NT2/D1 (cell line): ENCODE data around the gene ICA1.

Experiments used
- SUZ12 ChIP-seq: IDR thresholded peaks from 2 replicates; pipeline ENCODE4 v1.6.1; 2011; ENCODE audit not compliant: insufficient read length, insufficient read depth; ENCODE audit errors: extremely low read depth
- YY1 ChIP-seq: IDR thresholded peaks from 2 replicates; pipeline ENCODE4 v1.6.1; 2011; ENCODE audit not compliant: insufficient read length, insufficient read depth
- ZNF274 ChIP-seq: IDR thresholded peaks from 2 replicates; pipeline ENCODE4 v1.6.1; 2011; ENCODE audit warnings: mild to moderate bottlenecking, low read depth, low read length

- TF ChIP-seq ZNF274 (no peak), SUZ12 (no peak), YY1 (no peak)
Observed at GRCh38 chr7:8190119-8190895, 71.7 kb downstream of the ICA1 start.
